ENCODE measurements around the gene C11orf21.

The C11orf21 gene

GRCh38 chr11:2273311-2273710 is 28.4 kb downstream of the C11orf21 start:
- no peak for TF ChIP-seq CTCF (IDR thresholded peaks at IDR 0.05; ENCODE audit: borderline replicate concordance, insufficient read depth, low read depth, low read length)
- H3K4me3 ChIP-seq (ENCODE audit: low read depth, low read length), result no peak overlapping the region

- TF ChIP-seq CTCF (IDR thresholded peaks at IDR 0.05; ENCODE audit: borderline replicate concordance, insufficient read depth, low read depth, low read length), result no peak
- H3K4me3 ChIP-seq (ENCODE audit: low read depth, low read length), result no peak overlapping the region
These were observed 28.8 kb downstream of the C11orf21 start for GRCh38 chr11:2272946-2273280.

- TF ChIP-seq CTCF (IDR thresholded peaks at IDR 0.05; ENCODE audit: borderline replicate concordance, insufficient read depth, low read depth, low read length), result no peak
- H3K4me3 ChIP-seq (ENCODE audit: low read depth, low read length), result no peak overlapping the region
These were observed 29.3 kb downstream of the C11orf21 start for GRCh38 chr11:2272228-2272945.

- no peak overlapping the region for H3K4me3 ChIP-seq (ENCODE audit: low read depth, low read length)
- no peak for TF ChIP-seq CTCF (IDR thresholded peaks at IDR 0.05; ENCODE audit: borderline replicate concordance, insufficient read depth, low read depth, low read length)
These were observed 30.1 kb downstream of the C11orf21 start for GRCh38 chr11:2271327-2272227.

- H3K4me3 ChIP-seq (ENCODE audit: low read depth, low read length), result no peak overlapping the region
These were observed 30.7 kb downstream of the C11orf21 start for GRCh38 chr11:2271077-2271326.

GRCh38 chr11:2270322-2271076 is 31.2 kb downstream of the C11orf21 start, which contains the start of gene ASCL2:
TSS of gene ASCL2 (minus strand) at chr11:2270588. CDS start at chr11:2270332, 256 bp downstream.
- H3K4me3 ChIP-seq (ENCODE audit: low read depth, low read length), result no peak within 1 kb of the TSS
- no peak for TF ChIP-seq CTCF (IDR thresholded peaks at IDR 0.05; ENCODE audit: borderline replicate concordance, insufficient read depth, low read depth, low read length)

More at GRCh38 chr11:2271077-2271326, 30.7 kb downstream of the C11orf21 start:
- no peak for TF ChIP-seq CTCF (IDR thresholded peaks at IDR 0.05; ENCODE audit: borderline replicate concordance, insufficient read depth, low read depth, low read length)

All from GM12875 (cell line).